Neuronal stem cell (in vitro differentiated cells): ENCODE results near the gene PCCA.

ENCODE experiments used
- DNase-seq: peaks from one replicate; pipeline ENCODE4 v3.0.0-alpha.2; 2013; ENCODE audit warnings: low spot score
- H2AFZ ChIP-seq: one replicate; pipeline ENCODE4 v1.6.1; 2013; ENCODE audit warnings: mild to moderate bottlenecking, low read length, inconsistent platforms
- H2AK5ac ChIP-seq: 2 replicates; pipeline ENCODE4 v1.6.1; 2013; ENCODE audit warnings: low read depth, mild to moderate bottlenecking, inconsistent platforms, low read length, moderate library complexity, mixed read lengths
- H2BK120ac ChIP-seq: 2 replicates; pipeline ENCODE4 v1.6.1; 2013; ENCODE audit warnings: low read depth, mild to moderate bottlenecking, inconsistent platforms, low read length, moderate library complexity, mixed read lengths
- H2BK12ac ChIP-seq: one replicate; pipeline ENCODE4 v1.6.1; 2013; ENCODE audit warnings: low read length, inconsistent platforms
- H2BK15ac ChIP-seq: 2 replicates; pipeline ENCODE4 v1.6.1; 2013; ENCODE audit warnings: mild to moderate bottlenecking, low read length, inconsistent platforms, mixed read lengths
- H2BK5ac ChIP-seq: one replicate; pipeline ENCODE4 v1.6.1; 2013; ENCODE audit warnings: inconsistent platforms, mild to moderate bottlenecking, low read length, moderate library complexity
- H3K14ac ChIP-seq: one replicate; pipeline ENCODE4 v1.6.1; 2013; ENCODE audit warnings: low read length, inconsistent platforms
- H3K18ac ChIP-seq: 2 replicates; pipeline ENCODE4 v1.6.1; 2013; ENCODE audit warnings: low read length, inconsistent platforms
- H3K23ac ChIP-seq: 2 replicates; pipeline ENCODE4 v1.6.1; 2013; ENCODE audit warnings: low read depth, mild to moderate bottlenecking, mixed read lengths, low read length, inconsistent platforms; ENCODE audit not compliant: poor library complexity
- H3K27ac ChIP-seq: replicated peaks from 3 replicates; pipeline ENCODE4 v1.5.1; 2013; ENCODE audit warnings: low read length, inconsistent platforms
- H3K27me3 ChIP-seq, 3 experiments: 2 replicates each; pipeline ENCODE4 v1.6.1; 2013; ENCODE audit warnings: low read length in 3 of 3, mild to moderate bottlenecking in 2 of 3, inconsistent platforms in 1 of 3, low read depth in 1 of 3, mixed read lengths in 1 of 3, moderate library complexity in 1 of 3; ENCODE audit not compliant: control insufficient read depth in 3 of 3, insufficient read depth in 3 of 3
- H3K36me3 ChIP-seq, 2 donors: replicated peaks in 1 of 2; 2 replicates each; pipeline ENCODE4 v1.6.1; 2013; ENCODE audit warnings: low read length in 2 of 2; ENCODE audit not compliant: control insufficient read depth in 2 of 2, insufficient read depth in 2 of 2
- H3K4ac ChIP-seq: 2 replicates; pipeline ENCODE4 v1.6.1; 2013; ENCODE audit warnings: inconsistent platforms, mild to moderate bottlenecking, low read length, moderate library complexity
- H3K4me1 ChIP-seq, 2 donors: 1 replicate in 1 of 2; 2 replicates in 1 of 2; pipeline ENCODE4 v1.6.1; 2013; ENCODE audit warnings: low read length in 2 of 2, low read depth in 1 of 2; ENCODE audit not compliant: control insufficient read depth in 2 of 2, insufficient read depth in 1 of 2
- H3K4me2 ChIP-seq: one replicate; pipeline ENCODE4 v1.6.1; 2013; ENCODE audit warnings: mild to moderate bottlenecking, low read length, inconsistent platforms; ENCODE audit not compliant: insufficient read depth, poor library complexity, severe bottlenecking
- H3K4me3 ChIP-seq, 2 donors: 2 replicates each; pipeline ENCODE4 v1.5.1; 2013; ENCODE audit warnings: low read length in 2 of 2, mild to moderate bottlenecking in 2 of 2, inconsistent platforms in 1 of 2, moderate library complexity in 1 of 2
- H3K79me1 ChIP-seq: one replicate; pipeline ENCODE4 v1.6.1; 2013; ENCODE audit warnings: low read depth, mild to moderate bottlenecking, inconsistent platforms, low read length, moderate library complexity
- H3K9ac ChIP-seq: one replicate; pipeline ENCODE4 v1.6.1; 2013; ENCODE audit warnings: mild to moderate bottlenecking, low read depth, low read length, inconsistent platforms; ENCODE audit not compliant: poor library complexity
- H3K9me3 ChIP-seq, 2 donors: replicated peaks in 1 of 2; 2 replicates each; pipeline versions ENCODE3 to v1.6.1; 2013; ENCODE audit warnings: low read length in 2 of 2, mild to moderate bottlenecking in 2 of 2, inconsistent platforms in 1 of 2, low read depth in 1 of 2, mixed read lengths in 1 of 2, moderate library complexity in 1 of 2; ENCODE audit not compliant: control insufficient read depth in 2 of 2, insufficient read depth in 1 of 2
- H4K8ac ChIP-seq: one replicate; pipeline ENCODE4 v1.6.1; 2013; ENCODE audit warnings: low read depth, mild to moderate bottlenecking, inconsistent platforms, low read length, moderate library complexity
- H4K91ac ChIP-seq: one replicate; pipeline ENCODE4 v1.6.1; 2013; ENCODE audit warnings: low read length, low read depth, mild to moderate bottlenecking, inconsistent platforms; ENCODE audit not compliant: poor library complexity
- WGBS, 2 donors: extraction: QIAGEN DNeasy Blood & Tissue Kit; methylation state at CpG; one replicate each; pipeline ENCODE4 v1.1.7; 2013; ENCODE audit warnings: missing lambda C conversion rate in 2 of 2, mixed read lengths in 1 of 2; ENCODE audit not compliant: insufficient read length in 2 of 2, insufficient replicate concordance in 1 of 2; ENCODE audit errors: extremely low coverage in 2 of 2; 5-methylcytosine and 5-hydroxymethylcytosine counted together

PCCA gene

GRCh38 chr13:100230769-100231149 lies 141.9 kb downstream of the PCCA start:
- Histone ChIP-seq H4K8ac (no peak overlapping the region), H2BK15ac (no peak overlapping the region), H3K79me1 (no peaks in the 10 kb centered on the region), H2BK5ac (no peak overlapping the region), H3K27me3 (no peaks in the 10 kb centered on the region), H3K4ac (no peak overlapping the region), H2BK12ac (no peak overlapping the region), H3K36me3 (no peaks in the 10 kb centered on the region), H2BK120ac (no peak overlapping the region), H3K4me2 (no peak overlapping the region), H2AFZ (no peak overlapping the region), H3K4me3 (no peak overlapping the region), H2AK5ac (no peak overlapping the region), H4K91ac (no peak overlapping the region), H3K9me3 (peaks cover 0 to 4% of the 10 kb centered on the region in 2 donors), H3K23ac (no peak overlapping the region), H3K14ac (no peak overlapping the region), H3K9ac (no peak overlapping the region), H3K18ac (no peak overlapping the region), H3K27ac (no peak overlapping the region), H3K4me1 (peaks cover 1 to 23% of the 10 kb centered on the region in 2 donors)
- no peak for DNase-seq
- no CpG with 5 or more reads among the region's 3 CpGs for WGBS, 2 donors

GRCh38 chr13:100231176-100231575 lies 142.3 kb downstream of the PCCA start:
- no CpG with 5 or more reads among the region's 3 CpGs for WGBS, 2 donors
- Histone ChIP-seq H2AFZ (no peak overlapping the region), H2BK12ac (no peak overlapping the region), H3K79me1 (no peaks in the 10 kb centered on the region), H2BK5ac (no peak overlapping the region), H2AK5ac (no peak overlapping the region), H2BK15ac (no peak overlapping the region), H3K36me3 (no peaks in the 10 kb centered on the region), H3K14ac (no peak overlapping the region), H3K27me3 (no peaks in the 10 kb centered on the region), H4K91ac (no peak overlapping the region), H4K8ac (no peak overlapping the region), H3K4ac (no peak overlapping the region), H3K9me3 (peaks cover 0 to 4% of the 10 kb centered on the region in 2 donors), H3K4me1 (peaks cover 1 to 23% of the 10 kb centered on the region in 2 donors), H2BK120ac (no peak overlapping the region), H3K4me2 (no peak overlapping the region), H3K4me3 (no peak overlapping the region), H3K9ac (no peak overlapping the region), H3K23ac (no peak overlapping the region), H3K18ac (peak overlapping the region; percentile 27), H3K27ac (no peak overlapping the region)
- no peak for DNase-seq

- Histone ChIP-seq H4K8ac (no peak overlapping the region), H3K79me1 (no peaks in the 10 kb centered on the region), H3K4ac (no peak overlapping the region), H3K18ac (no peak overlapping the region), H2BK12ac (no peak overlapping the region), H3K4me2 (peak overlapping the region; percentile 23), H3K4me1 (peaks cover 1 to 23% of the 10 kb centered on the region in 2 donors), H4K91ac (no peak overlapping the region), H3K14ac (no peak overlapping the region), H3K23ac (no peak overlapping the region), H2BK120ac (no peak overlapping the region), H3K9ac (no peak overlapping the region), H3K36me3 (peaks cover 0 to 2% of the 10 kb centered on the region in 2 donors), H3K27me3 (no peaks in the 10 kb centered on the region), H3K4me3 (no peak overlapping the region), H2BK15ac (no peak overlapping the region), H2AK5ac (no peak overlapping the region), H3K9me3 (peaks cover 0 to 4% of the 10 kb centered on the region in 2 donors), H2AFZ (no peak overlapping the region), H2BK5ac (no peak overlapping the region), H3K27ac (peak overlapping the region; percentile 72)
- no CpG with 5 or more reads among the region's 4 CpGs for WGBS, 2 donors
- DNase-seq = peak; percentile 24
Observed at GRCh38 chr13:100234006-100234405, 145.1 kb downstream of the PCCA start.

- no peak overlapping the region for H2AFZ ChIP-seq
- no peak overlapping the region for H2BK12ac ChIP-seq
- peaks cover 0 to 2% of the 10 kb centered on the region in 2 donors for H3K36me3 ChIP-seq
- no peak overlapping the region for H3K23ac ChIP-seq
- peak overlapping the region; percentile 72 for H3K27ac ChIP-seq
- no peak overlapping the region for H3K4ac ChIP-seq
- H3K18ac ChIP-seq = no peak overlapping the region
- H3K14ac ChIP-seq = no peak overlapping the region
- no peak overlapping the region for H4K8ac ChIP-seq
- no peak overlapping the region for H4K91ac ChIP-seq
- no peak overlapping the region for H2BK5ac ChIP-seq
- no peak overlapping the region for H2AK5ac ChIP-seq
- no peak for DNase-seq
- WGBS, 2 donors = no CpG with 5 or more reads among the region's 4 CpGs
- H3K4me2 ChIP-seq = no peak overlapping the region
- no peak overlapping the region for H2BK15ac ChIP-seq
- H3K27me3 ChIP-seq = no peaks in the 10 kb centered on the region
- H3K4me3 ChIP-seq = no peak overlapping the region
- H3K79me1 ChIP-seq = no peaks in the 10 kb centered on the region
- no peak overlapping the region for H2BK120ac ChIP-seq
- peaks cover 0 to 4% of the 10 kb centered on the region in 2 donors for H3K9me3 ChIP-seq
- peaks cover 1 to 23% of the 10 kb centered on the region in 2 donors for H3K4me1 ChIP-seq
- no peak overlapping the region for H3K9ac ChIP-seq
Observed at GRCh38 chr13:100234524-100235136, 145.7 kb downstream of the PCCA start.
